Neural cell (in vitro differentiated cells): ENCODE results near the gene ADPRHL1. TPM values are rescaled to one million over a fixed set of nuclear protein-coding genes. Genes with fewer than 3 reads are reported as not detected.

Source experiments
- H2AFZ ChIP-seq: fragments of 200-600, 300-800 bp; sonication (generic), shearing (Covaris generic); 2 replicates; pipeline ENCODE4 v1.6.0; 2014; ENCODE audit warnings: low read depth, mild to moderate bottlenecking, antibody characterized with exemption, low read length, moderate library complexity
- H3F3A ChIP-seq: fragments of 200-600 bp; shearing (Covaris generic); 2 replicates; pipeline ENCODE4 v1.6.1; 2016; ENCODE audit warnings: mild to moderate bottlenecking, moderate library complexity, mixed read lengths, antibody characterized with exemption, low read length; ENCODE audit not compliant: insufficient read depth, poor library complexity, severe bottlenecking
- H3K27ac ChIP-seq: fragments of 200-600, 300-800 bp; sonication (generic), shearing (Covaris generic); 2 replicates; pipeline ENCODE4 v1.5.1; 2014; ENCODE audit warnings: mild to moderate bottlenecking, low read length, moderate library complexity
- H3K27me3 ChIP-seq: fragments of 300-800, 200-600 bp; sonication (generic), shearing (Covaris generic); 2 replicates; pipeline ENCODE4 v1.6.0; 2014; ENCODE audit warnings: mild to moderate bottlenecking, low read depth, low read length, moderate library complexity; ENCODE audit not compliant: insufficient read depth
- H3K36me3 ChIP-seq: fragments of 300-800, 200-600 bp; sonication (generic), shearing (Covaris generic); 2 replicates; pipeline ENCODE4 v1.5.1; 2014; ENCODE audit warnings: mild to moderate bottlenecking, antibody characterized with exemption, low read length, moderate library complexity; ENCODE audit not compliant: insufficient read depth
- H3K4me2 ChIP-seq: fragments of 300-800, 200-600 bp; sonication (generic), shearing (Covaris generic); 2 replicates; pipeline ENCODE4 v1.6.0; 2014; ENCODE audit warnings: mild to moderate bottlenecking, low read length
- H3K4me3 ChIP-seq: fragments of 300-800, 200-600 bp; sonication (generic), shearing (Covaris generic); 2 replicates; pipeline ENCODE4 v1.5.1; 2014; ENCODE audit warnings: mild to moderate bottlenecking, low read length, moderate library complexity
- H3K79me2 ChIP-seq: fragments of 200-600 bp; shearing (Covaris generic); replicated peaks from 2 replicates; pipeline ENCODE4 v1.6.0; 2014; ENCODE audit warnings: mild to moderate bottlenecking, low read length, moderate library complexity; ENCODE audit not compliant: insufficient read depth
- H3K9ac ChIP-seq: fragments of 300-800, 200-600 bp; sonication (generic), shearing (Covaris generic); 2 replicates; pipeline ENCODE4 v1.6.1; 2016; ENCODE audit warnings: mild to moderate bottlenecking, low read length, mixed read lengths
- H3K9me2 ChIP-seq: fragments of 200-600 bp; shearing (Covaris generic); 2 replicates; pipeline ENCODE4 v1.6.1; 2016; ENCODE audit warnings: mild to moderate bottlenecking, low read length, mixed read lengths; ENCODE audit not compliant: insufficient read depth
- H3K9me3 ChIP-seq: fragments of 200-600, 300-800 bp; sonication (generic), shearing (Covaris generic); 2 replicates; pipeline ENCODE4 v1.6.1; 2016; ENCODE audit warnings: mild to moderate bottlenecking, mixed run types, low read length, moderate library complexity, mixed read lengths
- H4K20me1 ChIP-seq: fragments of 200-600 bp; shearing (Covaris generic); 2 replicates; pipeline ENCODE4 v1.6.1; 2016; ENCODE audit warnings: mild to moderate bottlenecking, mixed run types; ENCODE audit not compliant: insufficient read depth
- EP300 ChIP-seq: fragments of 450-650 bp; conservative IDR thresholded peaks from 2 replicates; pipeline ENCODE4 v1.6.1; 2014; ENCODE audit warnings: antibody characterized with exemption, mild to moderate bottlenecking, moderate library complexity; ENCODE audit not compliant: poor library complexity, severe bottlenecking
- EZH2 ChIP-seq: fragments of 200-600, 300-800 bp; shearing (Covaris generic), sonication (generic); IDR thresholded peaks from 2 replicates; pipeline ENCODE4 v1.6.1; 2014; ENCODE audit warnings: antibody characterized with exemption, low read length, borderline replicate concordance, mild to moderate bottlenecking; ENCODE audit not compliant: insufficient read depth, poor library complexity, severe bottlenecking
- MXI1 ChIP-seq: fragments of 450-650 bp; conservative IDR thresholded peaks from 2 replicates; pipeline ENCODE4 v1.6.1; 2014; ENCODE audit warnings: antibody characterized with exemption, mild to moderate bottlenecking; ENCODE audit not compliant: poor library complexity, severe bottlenecking
- POLR2AphosphoS5 ChIP-seq: IDR thresholded peaks from 2 replicates; pipeline ENCODE4 v1.6.1; 2012
- RAD21 ChIP-seq: fragments of 450-650 bp; conservative IDR thresholded peaks from 2 replicates; pipeline ENCODE4 v1.6.1; 2014; ENCODE audit warnings: antibody characterized with exemption, mild to moderate bottlenecking, moderate library complexity
- REST ChIP-seq: IDR thresholded peaks from 2 replicates; pipeline ENCODE4 v1.6.1; 2012; ENCODE audit warnings: borderline replicate concordance
- SMC3 ChIP-seq: fragments of 450-650 bp; conservative IDR thresholded peaks from 2 replicates; pipeline ENCODE4 v1.6.1; 2014; ENCODE audit warnings: antibody characterized with exemption, mild to moderate bottlenecking, moderate library complexity; ENCODE audit not compliant: poor library complexity
- TAF1 ChIP-seq: IDR thresholded peaks from 2 replicates; pipeline ENCODE4 v1.6.1; 2012; ENCODE audit warnings: low read depth
- polyA plus RNA-seq: library from polyadenylated mRNA; depleted of rRNA; stranded (reverse); fragments of >200 nt; gene quantifications from 2 replicates; pipeline ENCODE4 v1.2.3, GENCODE V29; 2014
- TF ChIP-seq, protein P1 (sequence below): fragments of 450-650 bp; IDR thresholded peaks from 2 replicates; pipeline ENCODE4 v1.5.1; 2014; ENCODE audit warnings: antibody characterized with exemption, mild to moderate bottlenecking, moderate library complexity; ENCODE audit not compliant: poor library complexity, severe bottlenecking

The ADPRHL1 gene
- polyA plus RNA-seq, 1 donor from 2014 or later, result 1.1 TPM

DNA sequence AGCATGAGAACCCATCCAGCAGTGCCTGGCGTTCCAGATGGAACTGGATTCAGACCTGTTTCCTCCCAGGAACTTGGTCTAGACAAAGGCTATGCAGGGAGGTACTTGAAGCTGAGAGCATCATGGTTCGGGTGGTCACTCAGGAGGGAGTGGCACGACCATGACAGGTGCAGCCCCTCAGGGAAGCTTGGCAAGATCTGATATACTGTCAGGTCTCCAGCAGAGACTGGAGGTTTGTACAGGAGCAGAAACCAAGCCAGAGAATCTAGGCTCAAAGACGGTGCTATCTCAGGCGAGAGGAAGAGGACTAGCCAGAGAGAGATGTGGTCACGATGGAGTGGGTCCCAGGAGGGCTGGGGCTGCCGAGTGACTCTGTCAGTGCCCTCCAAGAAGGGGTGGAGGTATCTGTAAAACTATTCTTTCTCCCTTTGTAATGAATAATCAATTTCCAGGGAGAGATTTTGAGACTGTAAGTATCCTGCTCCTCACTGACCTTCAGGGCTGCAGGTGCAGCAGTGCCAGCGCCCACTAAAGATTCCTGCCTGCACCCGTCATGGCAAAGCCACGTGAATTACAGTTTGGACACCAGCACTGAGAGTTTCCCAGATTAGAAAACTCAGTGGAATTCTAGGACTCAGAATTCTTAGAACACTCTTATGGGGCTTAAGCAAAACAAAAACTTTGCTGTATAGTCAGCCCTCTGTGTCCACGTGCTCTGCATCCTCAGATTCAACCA, 47.4 kb upstream of the ADPRHL1 start:
- H3K9me2 ChIP-seq, result no peaks in the 10 kb centered on the region
- H3K9ac ChIP-seq, result no peak overlapping the region
- H3F3A ChIP-seq, result no peaks in the 10 kb centered on the region
- H2AFZ ChIP-seq, result no peak overlapping the region
- no peak overlapping the region for H3K27ac ChIP-seq
- H3K4me2 ChIP-seq, result no peak overlapping the region
- H3K9me3 ChIP-seq, result no peaks in the 10 kb centered on the region
- H3K79me2 ChIP-seq, result peaks cover 5% of the 10 kb centered on the region
- peaks cover 8% of the 10 kb centered on the region for H3K36me3 ChIP-seq
- no peak for TF ChIP-seq SMC3
- TF ChIP-seq POLR2AphosphoS5, result no peak
- TF ChIP-seq MXI1, result no peak
- TF ChIP-seq TAF1, result no peak
- no peak for TF ChIP-seq REST
- no peak for TF ChIP-seq EP300
- no peak for TF ChIP-seq RAD21
- TF ChIP-seq, protein P1, sequence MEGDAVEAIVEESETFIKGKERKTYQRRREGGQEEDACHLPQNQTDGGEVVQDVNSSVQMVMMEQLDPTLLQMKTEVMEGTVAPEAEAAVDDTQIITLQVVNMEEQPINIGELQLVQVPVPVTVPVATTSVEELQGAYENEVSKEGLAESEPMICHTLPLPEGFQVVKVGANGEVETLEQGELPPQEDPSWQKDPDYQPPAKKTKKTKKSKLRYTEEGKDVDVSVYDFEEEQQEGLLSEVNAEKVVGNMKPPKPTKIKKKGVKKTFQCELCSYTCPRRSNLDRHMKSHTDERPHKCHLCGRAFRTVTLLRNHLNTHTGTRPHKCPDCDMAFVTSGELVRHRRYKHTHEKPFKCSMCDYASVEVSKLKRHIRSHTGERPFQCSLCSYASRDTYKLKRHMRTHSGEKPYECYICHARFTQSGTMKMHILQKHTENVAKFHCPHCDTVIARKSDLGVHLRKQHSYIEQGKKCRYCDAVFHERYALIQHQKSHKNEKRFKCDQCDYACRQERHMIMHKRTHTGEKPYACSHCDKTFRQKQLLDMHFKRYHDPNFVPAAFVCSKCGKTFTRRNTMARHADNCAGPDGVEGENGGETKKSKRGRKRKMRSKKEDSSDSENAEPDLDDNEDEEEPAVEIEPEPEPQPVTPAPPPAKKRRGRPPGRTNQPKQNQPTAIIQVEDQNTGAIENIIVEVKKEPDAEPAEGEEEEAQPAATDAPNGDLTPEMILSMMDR, result no peak
- no peak for TF ChIP-seq EZH2
- H3K4me3 ChIP-seq, result no peak overlapping the region
- H4K20me1 ChIP-seq, result no peaks in the 10 kb centered on the region
- H3K27me3 ChIP-seq, result no peaks in the 10 kb centered on the region

- Histone ChIP-seq H3F3A (no peaks in the 10 kb centered on the region), H4K20me1 (no peaks in the 10 kb centered on the region), H3K27ac (no peak overlapping the region), H3K9ac (no peak overlapping the region), H2AFZ (no peak overlapping the region), H3K9me3 (no peaks in the 10 kb centered on the region), H3K79me2 (peaks cover 5% of the 10 kb centered on the region), H3K4me3 (no peak overlapping the region), H3K36me3 (peaks cover 8% of the 10 kb centered on the region), H3K9me2 (no peaks in the 10 kb centered on the region), H3K4me2 (no peak overlapping the region), H3K27me3 (no peaks in the 10 kb centered on the region)
- no peak for TF ChIP-seq REST
- no peak for TF ChIP-seq TAF1
- no peak for TF ChIP-seq MXI1
- TF ChIP-seq, protein P1, result no peak
- TF ChIP-seq EZH2, result no peak
- TF ChIP-seq RAD21, result no peak
- TF ChIP-seq SMC3, result no peak
- TF ChIP-seq EP300, result no peak
- no peak for TF ChIP-seq POLR2AphosphoS5
Measured at GRCh38 chr13:113499936-113500335, 46.6 kb upstream of the ADPRHL1 start.
